NCI-H748 (cell line): ENCODE measurements around the gene CP.
"Not testable (repeated sequence)": the region's sequence is repeated elsewhere in the genome, so short reads cannot be mapped to it uniquely, and the experiment has no call there.

Source experiments
- DNase-seq: peaks from one replicate; lab custom pipeline; 2025; ENCODE audit not compliant: unreplicated experiment; lab: John Stamatoyannopoulos, UW

The CP gene

DNA sequence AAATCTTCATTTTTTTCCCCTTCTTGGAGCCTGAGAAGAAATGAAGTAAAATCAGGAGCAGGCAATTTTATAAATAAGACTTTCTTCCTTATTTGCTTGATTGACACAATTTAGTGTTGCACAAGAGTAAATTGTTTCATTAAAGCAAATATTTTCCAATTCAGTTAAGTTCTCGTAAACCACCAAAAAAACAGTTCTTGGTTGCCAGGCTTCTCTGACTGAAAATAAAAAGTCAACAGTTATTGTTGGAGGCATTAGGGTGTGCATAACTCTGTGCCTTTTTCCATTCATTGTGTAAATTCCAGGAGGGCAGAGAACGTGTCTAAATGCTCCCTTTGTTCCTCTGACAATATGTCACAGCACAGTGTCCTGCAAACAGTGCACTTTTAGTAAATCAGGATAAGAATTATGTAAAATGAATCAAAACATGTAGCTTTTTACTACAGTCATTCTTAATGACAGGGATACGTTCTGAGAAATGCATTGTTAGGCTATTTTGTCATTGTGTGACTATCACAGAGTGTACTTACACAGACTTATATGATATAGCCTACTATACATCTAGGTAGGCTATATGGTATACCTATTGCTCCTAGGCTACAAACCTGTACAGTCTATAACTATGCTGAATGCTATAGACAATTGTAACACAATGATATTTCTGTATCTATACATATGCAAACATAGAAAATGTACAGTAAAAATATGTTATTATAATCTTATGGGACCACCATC, at the start of gene CP:
Gene CP, minus strand, starts transcription at position 47 of the 735 bp plus-strand sequence. Its CDS starts 37 bp downstream, at position 10.
- DNase-seq: peak; percentile 13

DNA sequence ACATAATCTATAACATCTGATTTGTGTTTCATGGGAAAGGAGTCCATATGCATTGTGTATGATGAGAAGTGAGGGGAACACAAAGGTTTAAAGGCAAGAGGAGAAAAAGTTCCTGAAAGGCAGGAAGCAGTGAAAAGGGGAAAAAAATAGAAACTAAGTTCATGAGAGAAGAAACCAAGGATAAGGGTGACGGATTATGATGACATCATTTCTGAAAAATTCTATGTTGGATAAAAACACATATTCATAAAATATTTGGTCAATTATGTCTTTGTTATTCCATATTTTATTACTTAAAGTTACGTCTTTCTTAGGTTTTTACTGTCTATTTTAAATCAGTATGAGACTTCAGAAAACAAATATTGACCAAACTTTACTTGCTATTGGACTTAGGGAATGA, 48.6 kb upstream of the CP start:
- no peak for DNase-seq

DNA sequence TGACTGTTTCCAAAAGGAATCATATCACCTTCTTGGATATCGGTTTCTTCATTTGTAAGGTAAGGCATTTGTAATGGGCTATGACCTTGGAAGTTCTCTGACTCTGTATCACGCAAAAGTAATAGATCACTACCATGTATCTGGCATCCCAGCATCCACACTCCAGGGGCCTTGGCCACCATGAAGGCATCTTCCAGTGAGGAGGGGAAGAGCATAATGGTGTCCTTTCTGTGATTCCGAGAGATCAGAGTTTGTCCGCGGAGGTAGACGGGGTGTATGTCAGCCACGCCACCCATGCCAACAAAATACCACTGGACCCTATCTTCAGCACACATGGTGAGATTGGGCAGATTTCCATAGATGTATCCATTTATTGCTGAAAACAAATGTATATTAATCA, 48.1 kb upstream of the CP start:
- no peak for DNase-seq

DNA sequence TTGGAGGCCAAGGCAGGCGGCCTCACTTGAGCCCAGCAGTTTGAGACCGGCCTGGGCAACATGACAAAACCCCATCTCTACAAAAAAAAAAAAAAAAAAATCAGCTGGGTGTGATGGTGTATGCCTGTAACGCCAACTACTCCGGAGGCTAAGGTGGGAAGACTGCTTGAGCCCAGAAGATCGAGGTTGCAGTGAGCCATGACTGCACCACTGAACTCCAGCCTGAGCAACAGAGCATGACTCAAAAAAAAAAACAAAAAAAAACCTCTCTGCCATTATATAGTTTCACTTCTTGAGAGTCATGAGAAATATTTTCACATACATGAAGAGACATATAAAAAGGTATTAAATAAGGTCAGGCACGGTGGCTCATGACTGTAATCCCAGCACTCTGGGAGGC, 45.9 kb upstream of the CP start:
- no peak for DNase-seq

DNA sequence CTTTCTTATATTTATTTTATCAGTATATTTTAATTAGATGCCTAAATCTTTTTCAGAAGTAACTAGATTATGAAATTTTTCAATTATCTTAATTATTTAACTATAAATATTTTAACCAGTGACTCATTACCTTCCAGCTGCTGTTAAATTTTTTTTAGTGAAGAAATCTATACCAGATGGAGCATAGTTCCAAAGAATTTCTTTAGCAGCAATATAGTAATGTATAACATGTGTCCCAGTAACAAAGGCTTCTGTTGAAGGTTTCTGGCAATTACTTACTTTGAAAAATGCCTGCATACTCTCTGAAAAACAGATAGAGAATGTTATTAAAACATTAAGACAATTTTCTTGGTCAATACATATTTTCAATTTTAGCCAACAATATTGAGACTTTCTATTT, 45.1 kb upstream of the CP start:
- DNase-seq: no peak

DNA sequence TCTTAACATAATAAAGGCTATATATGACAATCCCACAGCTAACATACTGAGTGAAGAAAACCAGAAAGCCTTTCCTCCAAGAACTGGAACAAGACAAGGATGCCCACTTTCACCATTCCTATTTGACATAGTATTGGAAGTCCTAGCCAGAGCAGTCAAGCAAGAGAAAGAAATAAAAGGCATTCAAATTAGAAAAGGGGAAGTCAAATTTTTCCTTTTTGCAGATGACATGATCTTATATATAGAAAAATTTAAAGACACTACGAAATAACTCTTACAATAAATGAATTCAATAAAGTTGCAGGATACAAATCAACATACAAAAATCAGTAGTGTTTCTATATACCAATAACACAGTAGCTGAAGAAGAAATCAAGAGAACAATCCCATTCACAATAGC, 42.2 kb upstream of the CP start:
- no peak for DNase-seq

DNA sequence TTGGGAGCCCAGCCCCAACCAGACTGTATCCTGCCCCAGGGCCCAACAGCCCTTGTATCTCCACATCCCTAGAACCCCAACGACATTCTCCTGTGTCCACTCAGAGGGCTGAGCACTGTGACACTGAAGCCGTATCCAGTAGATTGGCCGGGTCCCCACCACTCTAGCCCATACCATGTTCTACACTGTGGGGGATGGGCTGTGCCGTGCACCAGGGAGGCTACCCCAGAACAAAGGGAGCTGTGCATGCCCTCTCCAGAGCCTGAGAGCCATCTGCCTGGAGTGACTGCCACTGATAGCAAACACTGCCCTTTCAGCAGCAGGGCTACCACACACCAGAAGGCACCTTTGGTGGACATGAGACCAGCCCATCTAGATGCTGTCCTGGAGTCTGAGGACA, 37.1 kb upstream of the CP start:
- no peak for DNase-seq

DNA sequence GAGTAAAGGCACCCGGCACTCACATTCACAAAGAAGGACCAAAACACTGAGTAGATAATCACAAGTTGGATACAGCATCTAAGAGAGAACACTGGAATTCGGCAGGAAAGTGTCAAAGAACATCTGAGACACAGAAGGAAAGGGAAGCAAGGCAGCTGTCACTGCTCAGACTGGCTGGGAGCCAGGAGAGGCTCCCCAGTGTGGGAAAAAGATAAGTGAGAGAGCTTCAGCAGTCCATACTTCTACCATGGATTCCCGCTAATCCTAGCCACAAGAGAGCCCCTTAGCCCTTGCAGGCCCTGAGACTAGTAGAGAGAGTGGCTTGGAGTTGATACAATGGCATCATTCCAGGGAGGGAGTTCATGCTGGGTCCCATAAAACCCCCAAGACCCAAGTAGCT, 36.7 kb upstream of the CP start:
- DNase-seq: no peak

DNA sequence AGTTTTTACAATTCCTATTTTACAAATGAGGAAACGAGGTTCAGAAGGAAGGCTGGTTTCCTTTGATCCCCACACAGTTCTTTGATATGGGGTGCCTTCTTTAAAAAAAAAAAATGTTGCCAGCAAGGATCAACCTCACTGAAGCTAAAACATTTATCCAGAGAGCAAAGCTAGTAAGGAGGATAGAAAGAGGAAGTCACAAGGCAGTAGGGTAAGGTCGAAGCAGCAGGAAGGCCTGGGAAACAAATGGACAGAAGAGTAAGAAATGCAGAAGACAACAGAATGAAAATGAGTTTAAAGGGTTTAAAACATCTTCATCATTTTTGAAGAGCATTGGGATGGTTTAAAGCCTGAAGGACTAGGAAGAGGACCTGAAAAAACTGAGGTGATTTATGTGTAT, 30.6 kb upstream of the CP start:
- DNase-seq: no peak

DNA sequence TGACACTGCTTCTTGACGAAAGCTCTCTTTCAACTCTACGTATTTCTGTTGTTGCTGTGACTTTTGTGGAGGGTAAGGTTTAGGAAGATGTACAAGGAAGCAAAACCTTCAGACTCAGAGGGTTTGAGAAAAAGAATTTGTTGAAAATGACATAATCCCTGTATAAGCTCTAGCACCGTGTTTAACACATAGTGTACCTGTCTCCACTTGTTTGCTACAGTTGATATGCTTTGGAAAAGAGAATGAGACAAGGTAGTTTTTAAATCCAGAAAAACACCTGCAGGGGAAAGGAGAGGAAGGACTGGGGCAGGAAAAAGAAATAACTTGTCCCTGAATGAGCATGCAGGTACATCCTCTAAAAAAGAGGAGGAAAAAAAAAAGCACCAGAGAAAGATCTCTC, 29.6 kb upstream of the CP start:
- no peak for DNase-seq

DNA sequence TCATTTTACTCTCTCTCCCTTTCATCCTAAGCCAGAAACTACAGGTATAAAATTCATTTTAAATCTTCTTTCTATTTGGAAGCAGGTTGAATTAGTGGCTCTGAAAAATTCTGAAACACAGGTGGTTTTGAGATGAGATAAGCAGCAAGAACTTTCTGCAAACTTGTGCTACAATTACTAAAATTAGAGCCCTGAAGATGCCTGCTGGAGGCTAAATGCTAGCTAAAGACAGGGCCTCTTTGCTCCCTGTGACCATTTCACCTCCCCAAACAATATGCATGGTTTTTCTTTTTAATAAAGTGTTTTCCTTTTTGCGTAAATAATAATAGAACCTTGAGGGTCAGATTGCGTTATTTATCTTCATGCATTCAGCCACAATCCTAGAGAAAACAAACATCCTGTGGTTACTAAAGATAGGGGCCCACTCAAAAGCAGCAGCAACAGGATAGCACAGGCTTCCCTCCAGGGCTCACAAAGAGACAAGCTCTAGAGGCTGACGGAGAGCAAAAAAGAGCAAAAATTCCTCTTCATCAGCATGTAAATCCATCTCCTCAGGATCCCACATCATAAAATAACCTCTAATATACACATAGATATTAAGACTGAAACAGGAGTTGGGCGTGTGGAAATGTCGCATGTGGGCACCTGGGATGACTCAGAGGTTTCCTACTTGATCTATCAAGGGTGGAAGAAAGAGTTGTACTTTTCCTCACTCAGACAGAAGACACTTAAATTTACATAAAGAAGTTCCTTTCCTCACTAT, 26.5 kb upstream of the CP start:
- DNase-seq: no peak

DNA sequence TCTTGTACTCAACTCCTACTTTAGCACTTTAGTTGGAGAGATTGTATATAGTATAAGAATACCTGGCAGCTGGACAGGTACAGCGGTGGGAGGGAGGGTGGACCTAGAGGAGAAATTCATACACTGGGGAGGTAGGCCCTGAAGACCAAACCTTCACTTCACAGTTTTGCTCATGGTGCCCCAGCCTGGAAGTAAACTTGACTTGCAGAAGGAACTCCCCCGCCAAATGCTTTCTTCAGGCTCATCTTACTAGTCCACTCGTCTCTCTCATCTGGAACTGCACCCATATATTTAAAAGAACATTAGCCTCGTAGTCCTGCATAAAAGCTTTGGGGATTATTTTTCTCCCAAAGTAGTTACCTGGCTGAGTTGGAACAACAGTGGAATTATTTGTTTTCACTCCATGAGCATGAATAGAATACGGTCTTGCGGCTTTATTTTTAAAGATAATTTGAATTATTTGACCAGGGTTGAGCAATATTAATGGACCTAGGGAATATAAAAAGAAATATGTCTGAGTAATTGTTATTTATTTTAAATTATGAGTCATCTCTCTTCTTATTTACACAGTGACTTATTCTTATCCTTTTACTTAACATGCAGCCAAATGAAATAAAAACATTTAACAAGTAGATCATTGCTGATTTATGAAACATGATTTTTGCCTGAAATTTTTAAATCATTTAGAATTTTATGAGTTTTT, 25.5 kb upstream of the CP start:
- DNase-seq: no peak

DNA sequence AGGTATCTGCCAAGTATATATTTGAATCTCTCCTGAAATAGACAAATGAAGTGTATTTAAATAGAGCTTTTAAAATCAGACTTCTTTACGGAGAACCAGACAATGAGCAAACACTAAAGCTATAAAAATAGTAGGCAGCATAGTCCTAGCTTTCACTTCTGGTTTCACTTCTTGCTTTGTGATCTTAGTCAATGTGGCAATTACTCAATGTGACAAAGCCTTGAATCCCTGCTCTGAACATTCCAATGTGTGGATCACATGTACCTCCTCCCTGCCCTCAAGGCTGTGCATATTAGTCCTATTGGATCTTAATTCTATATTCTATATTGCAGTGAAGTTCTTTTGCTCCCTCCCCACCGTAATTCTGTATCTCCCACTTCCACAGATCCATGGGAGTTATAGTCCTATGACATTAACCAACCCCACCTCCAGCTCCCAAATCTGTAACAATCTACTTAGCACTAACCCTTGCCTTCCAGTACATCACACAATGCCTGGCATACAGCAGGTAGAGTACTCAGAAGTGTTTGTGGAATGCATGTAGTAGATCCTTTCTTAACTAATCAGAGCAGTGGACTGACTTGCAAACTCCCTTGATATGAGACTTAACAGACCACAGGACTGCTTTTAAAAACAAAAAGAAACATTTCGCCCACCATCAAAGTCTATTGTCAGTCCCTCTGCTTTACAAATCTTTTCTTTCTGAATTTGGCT, 24.3 kb upstream of the CP start:
- no peak for DNase-seq

DNA sequence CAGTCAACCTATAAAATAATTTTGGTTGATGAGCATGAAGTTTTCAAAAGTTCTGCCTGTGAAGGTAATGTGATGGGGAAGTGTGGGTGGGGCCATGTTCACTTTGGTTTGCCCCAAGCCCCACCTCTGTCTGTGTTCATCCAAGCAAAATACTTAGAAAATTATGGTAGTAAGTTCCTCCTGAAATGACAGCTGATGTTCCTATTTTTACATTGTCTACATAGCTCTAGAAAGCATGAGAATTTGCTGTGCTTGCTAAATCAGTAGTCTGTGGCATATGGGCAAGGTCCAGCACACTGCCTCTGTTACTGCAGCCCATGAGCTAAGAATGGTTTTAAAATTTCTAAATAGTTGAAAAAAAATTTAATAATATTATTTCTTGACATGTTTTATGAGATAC, 21.9 kb upstream of the CP start:
- no peak for DNase-seq

DNA sequence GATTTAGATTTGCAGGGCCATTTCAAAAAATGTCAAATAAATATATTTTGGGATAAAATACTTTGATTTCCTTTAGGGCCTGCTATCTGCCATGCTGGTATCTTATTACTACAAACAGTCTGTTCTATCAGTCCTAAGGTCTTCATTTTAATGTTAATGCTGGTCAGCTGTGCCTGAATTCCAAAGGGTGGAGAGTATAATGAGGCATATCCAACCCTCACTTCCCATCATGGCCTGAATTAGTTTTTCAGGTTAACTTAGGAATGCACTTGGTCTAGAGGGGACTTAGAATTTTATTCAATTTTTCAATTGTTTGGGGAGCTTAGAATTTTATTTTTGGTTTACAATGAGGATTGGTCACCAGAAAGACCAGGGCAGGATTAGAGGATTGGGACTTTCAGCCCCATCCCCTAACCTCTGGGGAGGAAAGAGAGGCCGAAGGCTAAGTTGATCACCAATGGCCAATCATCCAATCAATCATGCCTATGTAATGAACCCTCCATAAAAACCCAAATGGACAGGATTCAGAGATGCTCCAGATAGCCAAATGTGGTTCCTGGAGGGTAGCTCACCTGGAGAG, 17.8 kb upstream of the CP start:
- DNase-seq: no peak

DNA sequence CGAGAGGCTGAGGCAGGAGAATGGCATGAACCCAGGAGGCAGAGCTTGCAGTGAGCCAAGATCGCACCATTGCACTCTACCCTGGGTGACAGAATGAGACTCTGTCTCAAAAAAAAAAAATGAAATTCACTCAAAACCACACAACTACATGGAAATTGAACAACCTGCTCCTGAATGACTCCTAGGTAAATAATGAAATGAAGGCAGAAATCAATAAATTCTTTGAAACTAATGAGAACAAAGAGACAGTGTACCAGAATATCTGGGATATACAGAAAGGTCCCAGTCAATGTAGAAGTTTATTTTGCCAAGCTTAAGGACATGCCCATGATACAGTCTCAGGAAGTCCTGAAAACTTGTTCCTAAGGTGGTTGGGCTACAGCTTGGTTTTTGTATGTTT, 16.6 kb upstream of the CP start:
- not testable (repeated sequence) for DNase-seq

DNA sequence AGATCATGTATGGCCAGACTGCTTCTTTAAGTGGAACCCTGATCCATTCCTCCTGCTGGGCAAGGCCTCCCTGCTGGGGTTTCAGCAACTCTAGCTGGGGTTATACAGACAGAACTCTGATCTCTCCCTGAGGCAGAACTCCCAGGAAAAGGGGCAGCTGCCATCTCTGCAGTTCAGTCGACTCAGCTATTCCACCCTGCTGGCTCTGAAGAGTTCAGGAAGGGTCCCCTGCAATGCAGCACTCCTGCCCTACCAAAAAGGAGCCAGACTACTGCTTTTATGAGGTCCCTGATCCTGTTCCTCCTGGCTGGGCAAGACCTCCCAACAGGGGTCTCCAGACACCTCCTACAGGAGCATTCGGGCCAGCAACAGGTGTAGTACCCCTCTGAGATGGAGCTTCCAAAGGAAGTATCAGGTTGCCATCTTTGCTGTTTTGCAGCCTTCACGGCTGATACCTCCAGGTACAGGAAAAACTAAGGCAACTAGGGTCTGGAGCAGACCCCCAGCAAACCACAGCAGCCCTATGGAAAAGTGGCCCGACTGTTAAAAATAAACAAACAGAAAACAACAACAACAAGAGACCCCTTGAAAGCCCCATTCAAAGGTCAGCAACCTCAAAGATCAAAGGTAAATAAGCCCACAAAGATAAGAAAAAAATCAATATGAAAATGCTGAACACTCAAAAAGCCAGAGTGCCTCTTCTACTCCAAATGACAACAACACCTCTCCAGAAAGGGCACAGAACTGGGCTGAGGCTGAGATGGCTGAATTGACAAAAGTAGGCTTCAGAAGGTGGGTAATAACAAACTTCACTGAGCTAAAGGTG, 14.2 kb upstream of the CP start:
- no peak for DNase-seq

DNA sequence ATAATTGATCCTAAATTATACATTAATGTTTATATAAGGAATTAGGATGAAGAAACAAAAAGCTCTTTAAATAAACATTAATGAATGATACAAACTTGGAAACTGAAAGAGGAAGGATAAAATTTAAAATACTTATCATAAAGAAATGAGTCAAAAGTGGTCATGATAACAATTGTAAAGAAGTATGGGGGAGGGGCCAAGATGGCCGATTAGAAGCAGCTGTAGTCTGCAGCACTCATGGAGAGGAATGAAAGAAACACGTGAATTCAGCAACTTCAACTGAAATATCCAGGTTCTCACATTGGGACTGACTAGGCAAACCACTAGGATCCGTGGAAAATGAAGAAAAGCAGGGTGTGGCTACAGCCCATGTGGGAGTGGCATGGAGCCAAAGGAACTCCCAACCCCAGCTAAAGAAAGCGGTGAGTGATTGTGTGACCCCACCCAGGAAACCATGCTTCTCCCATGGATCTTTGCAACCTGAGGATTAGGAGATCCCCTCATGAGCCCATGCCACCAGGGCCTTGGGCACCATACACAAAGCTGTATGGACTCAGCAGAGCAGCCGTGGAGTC, 13.1 kb upstream of the CP start:
- DNase-seq: peak; percentile 3

DNA sequence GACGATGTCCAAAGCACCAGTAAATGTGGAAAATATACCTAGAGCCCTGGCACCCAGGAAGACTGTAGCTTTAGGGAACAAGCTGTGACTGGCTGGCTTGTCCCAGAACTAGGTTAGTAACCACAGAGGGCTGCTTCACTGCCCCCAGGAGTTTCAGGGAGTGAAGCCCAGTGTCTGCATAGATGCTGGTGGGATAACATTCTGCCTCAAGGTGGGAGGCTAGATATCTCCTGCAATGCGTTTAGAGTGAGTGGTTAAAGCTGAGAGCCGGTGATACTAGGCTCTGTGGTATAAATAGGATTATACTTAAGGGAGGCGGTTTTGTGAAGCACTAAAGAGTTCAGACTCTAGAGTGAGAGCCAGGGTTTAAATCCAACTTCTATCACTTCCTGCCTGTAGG, 11.7 kb upstream of the CP start:
- DNase-seq: no peak

DNA sequence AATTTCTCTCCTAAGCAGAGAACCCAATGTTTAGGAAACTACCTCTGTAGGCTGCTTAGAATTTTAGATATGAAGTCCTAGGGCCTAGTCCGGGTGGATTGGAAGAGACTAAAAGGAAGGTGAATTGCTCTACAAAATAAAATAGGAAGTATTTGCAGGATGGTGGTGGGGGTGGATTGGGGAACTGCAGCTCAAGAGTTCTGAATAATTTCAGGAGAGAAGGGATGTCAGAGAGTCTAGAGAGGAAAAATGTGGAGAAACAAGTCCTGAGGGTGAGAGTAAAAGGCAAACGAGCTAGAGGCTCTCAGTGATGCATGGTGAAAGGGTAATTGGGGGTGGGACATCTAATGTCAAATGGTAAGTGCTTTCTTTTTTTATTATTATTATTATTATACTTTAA, 10.2 kb upstream of the CP start:
- no peak for DNase-seq
